Measurements from ENCODE around the gene SLC38A10. TPM values are rescaled to one million over a fixed set of nuclear protein-coding genes. Genes with fewer than 3 reads are reported as not detected.

SLC38A10 gene
- total RNA-seq, 4 donors from 2014 or later, result 126 to 206 (median 169) TPM

DNA sequence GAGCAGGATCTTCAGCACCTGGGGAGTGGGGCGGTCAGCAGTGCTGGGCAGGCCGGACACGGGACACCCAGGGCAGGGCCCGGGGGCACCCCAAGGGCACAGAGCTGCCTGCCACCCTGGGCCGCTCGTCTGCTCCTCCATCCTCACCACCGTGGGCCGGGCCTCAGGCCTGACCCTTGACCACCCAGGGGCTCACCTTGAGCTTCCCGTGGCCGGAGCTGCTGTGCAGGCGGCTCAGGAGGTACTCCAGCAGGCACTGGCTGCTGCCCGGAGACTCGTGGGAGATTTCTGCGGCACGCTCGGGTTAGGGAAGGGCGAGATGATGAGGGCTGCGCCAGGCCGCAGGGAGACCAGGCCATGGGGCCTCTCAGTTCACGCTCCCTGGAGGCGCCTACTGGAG lies 58.3 kb downstream of the SLC38A10 start:
- H3K27ac ChIP-seq, result no peak overlapping the region
- H3K9me3 ChIP-seq, result no peaks in the 10 kb centered on the region
- TF ChIP-seq POLR2A (IDR thresholded peaks at IDR 0.05), result no peak
- TF ChIP-seq, protein P1, sequence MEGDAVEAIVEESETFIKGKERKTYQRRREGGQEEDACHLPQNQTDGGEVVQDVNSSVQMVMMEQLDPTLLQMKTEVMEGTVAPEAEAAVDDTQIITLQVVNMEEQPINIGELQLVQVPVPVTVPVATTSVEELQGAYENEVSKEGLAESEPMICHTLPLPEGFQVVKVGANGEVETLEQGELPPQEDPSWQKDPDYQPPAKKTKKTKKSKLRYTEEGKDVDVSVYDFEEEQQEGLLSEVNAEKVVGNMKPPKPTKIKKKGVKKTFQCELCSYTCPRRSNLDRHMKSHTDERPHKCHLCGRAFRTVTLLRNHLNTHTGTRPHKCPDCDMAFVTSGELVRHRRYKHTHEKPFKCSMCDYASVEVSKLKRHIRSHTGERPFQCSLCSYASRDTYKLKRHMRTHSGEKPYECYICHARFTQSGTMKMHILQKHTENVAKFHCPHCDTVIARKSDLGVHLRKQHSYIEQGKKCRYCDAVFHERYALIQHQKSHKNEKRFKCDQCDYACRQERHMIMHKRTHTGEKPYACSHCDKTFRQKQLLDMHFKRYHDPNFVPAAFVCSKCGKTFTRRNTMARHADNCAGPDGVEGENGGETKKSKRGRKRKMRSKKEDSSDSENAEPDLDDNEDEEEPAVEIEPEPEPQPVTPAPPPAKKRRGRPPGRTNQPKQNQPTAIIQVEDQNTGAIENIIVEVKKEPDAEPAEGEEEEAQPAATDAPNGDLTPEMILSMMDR (IDR thresholded peaks at IDR 0.05), result no peak
- peaks cover 0 to 39% (median 20%) of the 10 kb centered on the region in 4 donors for H3K4me1 ChIP-seq
- H3K4me3 ChIP-seq, result no peak overlapping the region
- DNase-seq, result no peak
- H3K36me3 ChIP-seq, result peaks cover 0 to 28% (median 0%) of the 10 kb centered on the region in 3 donors
- no peaks in the 10 kb centered on the region for H3K27me3 ChIP-seq

DNA sequence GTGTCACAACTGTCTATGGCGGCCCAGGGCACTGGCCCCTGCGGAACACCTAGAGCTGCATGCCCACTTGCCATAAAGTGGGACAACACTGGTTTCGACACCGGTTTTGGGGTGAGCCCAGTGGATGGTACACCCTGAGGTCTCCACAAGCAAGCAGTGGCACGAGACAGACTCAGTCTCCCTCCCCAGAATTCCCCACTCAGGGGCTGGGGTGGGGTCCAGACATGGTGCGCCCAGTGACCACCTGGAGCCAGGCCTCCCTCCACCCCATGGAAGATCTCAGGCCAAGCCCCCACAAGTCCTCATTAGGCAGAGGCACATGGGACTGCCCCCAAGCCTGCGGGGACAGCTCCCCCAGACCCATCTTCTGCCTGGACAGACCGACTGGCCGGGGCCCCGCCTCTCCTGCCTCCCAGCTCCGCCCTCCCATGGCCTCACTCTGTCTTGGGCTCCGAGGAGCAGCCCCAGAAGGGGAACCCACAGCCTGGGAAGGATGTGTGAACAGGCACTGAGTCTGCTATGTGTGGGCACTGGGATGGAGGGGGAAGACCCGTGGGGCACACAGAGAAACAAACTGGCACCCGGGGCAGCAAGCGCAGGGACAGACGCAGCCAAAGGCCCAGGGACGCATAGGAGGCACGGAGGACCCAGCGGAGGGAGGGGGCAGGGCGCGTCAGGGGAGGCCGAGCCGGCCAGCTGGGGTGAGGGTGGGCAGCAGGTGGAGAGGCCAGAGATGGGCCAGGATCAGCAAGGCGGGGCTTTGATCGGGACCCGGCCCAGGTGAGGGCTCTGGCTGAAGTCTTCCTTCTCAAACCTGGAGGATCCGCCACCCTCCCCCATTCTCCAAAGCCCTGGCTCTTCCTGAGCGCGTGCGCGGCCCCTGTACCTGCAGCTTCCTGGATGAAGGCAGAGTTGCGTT lies 59.0 kb downstream of the SLC38A10 start:
- no peak overlapping the region for H3K27ac ChIP-seq
- DNase-seq, result no peak
- H3K4me1 ChIP-seq, result peaks cover 0 to 35% (median 20%) of the 10 kb centered on the region in 4 donors
- no peaks in the 10 kb centered on the region for H3K27me3 ChIP-seq
- TF ChIP-seq, protein P1 (IDR thresholded peaks at IDR 0.05), result no peak
- no peak for TF ChIP-seq POLR2A (IDR thresholded peaks at IDR 0.05)
- no peak overlapping the region for H3K4me3 ChIP-seq
- H3K9me3 ChIP-seq, result no peaks in the 10 kb centered on the region
- H3K36me3 ChIP-seq, result peaks cover 0 to 35% (median 0%) of the 10 kb centered on the region in 3 donors

DNA sequence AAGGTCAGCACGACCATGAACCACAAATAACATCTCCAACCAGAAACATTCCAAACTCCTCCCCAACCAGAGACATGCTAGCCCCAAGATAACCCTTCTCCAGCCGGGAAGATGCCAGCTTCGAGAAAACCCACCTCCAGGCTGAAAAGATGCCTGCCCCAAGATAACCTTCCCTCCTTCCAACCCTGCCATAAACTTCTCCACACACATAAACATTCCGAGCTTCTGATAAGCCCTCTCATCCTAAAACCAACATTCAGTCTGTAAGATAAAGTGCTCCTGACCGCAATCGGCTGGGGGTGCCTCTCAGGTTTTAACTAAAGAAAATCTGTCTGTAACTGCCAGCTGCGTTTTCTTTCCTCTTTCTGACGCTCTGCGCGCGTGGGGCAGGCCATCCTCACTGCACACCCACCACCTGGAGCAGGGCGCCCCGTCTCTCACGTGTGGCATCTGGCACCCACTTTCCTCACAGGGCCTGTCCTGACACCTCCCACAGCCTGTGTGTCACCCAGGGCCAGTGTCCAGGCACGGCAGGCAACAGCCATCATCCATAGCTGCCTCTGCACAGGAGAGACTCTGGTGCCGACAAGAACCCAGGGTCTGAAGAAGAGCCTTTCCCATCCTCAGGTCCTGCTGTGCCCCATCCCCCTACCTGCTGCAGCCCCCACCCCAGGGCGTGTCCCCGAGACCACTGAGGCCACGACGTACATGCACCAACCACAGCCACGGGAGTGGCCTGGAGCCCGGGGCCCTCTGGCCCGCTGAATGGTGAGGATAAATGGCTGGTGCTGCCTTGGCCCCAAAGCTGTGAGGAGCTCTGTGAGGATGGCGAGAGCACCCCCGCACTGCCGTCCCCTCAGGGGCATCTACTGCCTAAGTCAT lies 59.9 kb downstream of the SLC38A10 start:
- no peak for DNase-seq
- no peak overlapping the region for H3K27ac ChIP-seq
- TF ChIP-seq, protein P1 (IDR thresholded peaks at IDR 0.05), result no peak
- no peak for TF ChIP-seq POLR2A (IDR thresholded peaks at IDR 0.05)
- H3K4me3 ChIP-seq, result no peak overlapping the region
- no peaks in the 10 kb centered on the region for H3K9me3 ChIP-seq
- H3K36me3 ChIP-seq, result peaks cover 0 to 44% (median 0%) of the 10 kb centered on the region in 3 donors
- H3K27me3 ChIP-seq, result no peaks in the 10 kb centered on the region
- H3K4me1 ChIP-seq, result peaks cover 0 to 27% (median 19%) of the 10 kb centered on the region in 4 donors

DNA sequence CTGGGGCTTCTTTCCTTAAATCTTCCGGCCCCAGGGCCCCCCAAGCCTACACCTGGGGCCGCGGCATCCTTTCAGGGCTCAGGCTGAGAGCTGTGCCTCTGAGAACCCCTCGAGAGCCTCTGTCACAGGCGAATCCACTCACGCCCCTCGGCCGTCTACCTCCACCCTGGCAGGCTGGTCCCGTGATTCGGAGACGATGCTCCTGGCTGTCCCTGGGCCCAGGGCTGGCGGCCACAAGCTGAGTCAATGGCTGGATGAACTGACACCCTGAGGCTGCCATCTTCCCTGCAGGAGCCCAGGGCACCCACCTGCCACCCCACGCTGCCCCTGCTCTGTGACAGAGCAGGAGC lies 60.6 kb downstream of the SLC38A10 start:
- Histone ChIP-seq H3K4me1 (peaks cover 0 to 22% (median 15%) of the 10 kb centered on the region in 4 donors), H3K36me3 (peaks cover 0 to 51% (median 0%) of the 10 kb centered on the region in 3 donors), H3K27ac (no peak overlapping the region), H3K4me3 (no peak overlapping the region), H3K9me3 (no peaks in the 10 kb centered on the region), H3K27me3 (no peaks in the 10 kb centered on the region)
- TF ChIP-seq, protein P1 (IDR thresholded peaks at IDR 0.05), result no peak
- TF ChIP-seq POLR2A (IDR thresholded peaks at IDR 0.05), result no peak
- DNase-seq, result no peak

DNA sequence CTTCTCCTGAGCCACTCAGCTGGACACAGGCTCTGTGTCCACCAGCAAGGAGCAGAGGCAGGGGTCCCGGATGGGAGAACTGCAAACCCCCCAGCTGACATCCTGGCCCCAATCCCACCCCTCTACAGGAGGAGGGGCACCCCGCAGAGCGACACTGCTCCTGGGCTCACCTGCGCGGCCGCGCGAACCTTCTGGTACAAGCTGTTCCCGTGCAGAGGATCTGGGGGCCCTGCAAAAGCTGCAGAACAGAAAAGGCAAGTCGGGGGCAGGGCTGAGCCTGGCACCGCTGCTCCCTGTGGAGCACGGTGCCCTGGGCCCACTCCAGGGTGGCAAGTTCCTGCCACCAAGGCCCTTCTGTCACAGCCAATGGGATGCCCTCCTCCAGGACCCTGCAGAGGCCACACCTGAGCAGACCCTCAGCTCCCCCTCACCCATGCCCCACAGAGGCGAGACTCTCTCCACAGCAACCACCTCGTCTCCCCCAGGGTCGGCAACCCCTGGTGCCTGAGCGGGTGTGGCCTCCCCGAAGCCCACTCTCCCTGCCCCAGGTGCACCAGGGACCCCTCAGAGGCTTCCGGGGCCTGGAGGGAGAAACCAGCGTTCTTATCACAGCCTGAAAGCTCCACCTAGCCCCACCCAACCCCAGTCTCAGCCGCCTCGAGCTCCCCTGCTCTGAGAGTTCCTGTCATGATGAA lies 61.1 kb downstream of the SLC38A10 start:
- H3K36me3 ChIP-seq, result peaks cover 0 to 51% (median 0%) of the 10 kb centered on the region in 3 donors
- TF ChIP-seq, protein P1 (IDR thresholded peaks at IDR 0.05), result no peak
- TF ChIP-seq POLR2A (IDR thresholded peaks at IDR 0.05), result no peak
- DNase-seq, result no peak
- no peak overlapping the region for H3K27ac ChIP-seq
- no peak overlapping the region for H3K4me3 ChIP-seq
- no peaks in the 10 kb centered on the region for H3K27me3 ChIP-seq
- peaks cover 0 to 24% (median 15%) of the 10 kb centered on the region in 4 donors for H3K4me1 ChIP-seq
- H3K9me3 ChIP-seq, result no peaks in the 10 kb centered on the region
